DOHH2 (cell line): Measurements from ENCODE around the gene DCDC2C.

Experiments used
- EZH2phosphoT487 ChIP-seq: fragments of 200-600 bp; sonication (generic); IDR thresholded peaks from 2 replicates; pipeline ENCODE4 v1.6.1; 2017; ENCODE audit warnings: borderline replicate concordance, mild to moderate bottlenecking, antibody characterized with exemption, low read length, moderate library complexity, mixed read lengths
- TF ChIP-seq, protein P1 (sequence below): fragments of 200-600 bp; sonication (generic); IDR thresholded peaks from one replicate; pipeline ENCODE4 v1.5.1; 2014; ENCODE audit warnings: antibody characterized with exemption, mild to moderate bottlenecking, low read depth, low read length; ENCODE audit not compliant: poor library complexity, severe bottlenecking

DNA sequence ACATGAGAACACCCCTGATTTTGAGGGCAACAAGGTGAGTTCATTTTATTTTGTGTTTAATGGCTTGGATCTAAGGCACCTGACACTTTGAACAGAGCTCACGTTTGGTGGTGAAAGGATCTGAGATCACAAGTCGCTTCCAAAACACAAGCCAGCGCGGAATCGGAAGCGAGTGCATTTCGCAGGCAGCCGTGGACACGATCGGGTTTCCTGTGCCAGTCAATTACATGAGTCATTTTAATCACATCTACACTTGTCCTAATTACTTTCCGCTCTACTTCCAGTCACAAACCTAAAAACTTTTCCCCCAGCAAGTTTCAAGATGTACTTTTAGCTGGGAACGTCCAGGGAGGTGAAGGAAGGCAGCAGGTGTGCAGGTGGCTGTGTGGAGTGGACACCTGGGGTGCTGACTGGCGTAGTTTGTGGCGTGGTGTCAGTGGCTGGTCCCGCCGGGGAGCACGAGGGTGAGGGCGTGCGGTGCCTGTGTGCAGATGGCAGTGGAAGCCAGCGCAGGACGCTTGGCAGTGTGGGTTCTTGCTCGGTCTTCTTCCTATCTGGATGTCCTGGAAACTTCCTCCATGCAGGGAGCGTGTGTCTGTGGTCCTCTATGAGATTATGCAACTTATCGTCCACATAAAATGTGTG lies 75.6 kb downstream of the DCDC2C start:
- TF ChIP-seq, protein P1, sequence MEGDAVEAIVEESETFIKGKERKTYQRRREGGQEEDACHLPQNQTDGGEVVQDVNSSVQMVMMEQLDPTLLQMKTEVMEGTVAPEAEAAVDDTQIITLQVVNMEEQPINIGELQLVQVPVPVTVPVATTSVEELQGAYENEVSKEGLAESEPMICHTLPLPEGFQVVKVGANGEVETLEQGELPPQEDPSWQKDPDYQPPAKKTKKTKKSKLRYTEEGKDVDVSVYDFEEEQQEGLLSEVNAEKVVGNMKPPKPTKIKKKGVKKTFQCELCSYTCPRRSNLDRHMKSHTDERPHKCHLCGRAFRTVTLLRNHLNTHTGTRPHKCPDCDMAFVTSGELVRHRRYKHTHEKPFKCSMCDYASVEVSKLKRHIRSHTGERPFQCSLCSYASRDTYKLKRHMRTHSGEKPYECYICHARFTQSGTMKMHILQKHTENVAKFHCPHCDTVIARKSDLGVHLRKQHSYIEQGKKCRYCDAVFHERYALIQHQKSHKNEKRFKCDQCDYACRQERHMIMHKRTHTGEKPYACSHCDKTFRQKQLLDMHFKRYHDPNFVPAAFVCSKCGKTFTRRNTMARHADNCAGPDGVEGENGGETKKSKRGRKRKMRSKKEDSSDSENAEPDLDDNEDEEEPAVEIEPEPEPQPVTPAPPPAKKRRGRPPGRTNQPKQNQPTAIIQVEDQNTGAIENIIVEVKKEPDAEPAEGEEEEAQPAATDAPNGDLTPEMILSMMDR, result no peak
- TF ChIP-seq EZH2phosphoT487, result no peak
